Hindlimb muscle (tissue), 1 donor: ENCODE results near the gene GABRP. TPM values are rescaled to one million over a fixed set of nuclear protein-coding genes. Genes with fewer than 3 reads are reported as not detected.
"Not testable (repeated sequence)": the region's sequence is repeated elsewhere in the genome, so short reads cannot be mapped to it uniquely, and the experiment has no call there.

Experiments
- DNase-seq: peaks from one replicate; pipeline ENCODE4 v3.0.0-alpha.2; 2013
- polyA plus RNA-seq: library from polyadenylated mRNA; unstranded; fragments of 120-200 nt; gene quantifications from one replicate; pipeline ENCODE4 v1.2.1, GENCODE V29; 2013; ENCODE audit not compliant: insufficient read length

GABRP gene
- polyA plus RNA-seq, 1 donor: 0.67 TPM

GRCh38 chr5:170755679-170756456 is 27.7 kb upstream of the GABRP start:
- no peak for DNase-seq

- no peak for DNase-seq
Observed at GRCh38 chr5:170756691-170757090, 26.8 kb upstream of the GABRP start.

GRCh38 chr5:170757182-170757601 is 26.3 kb upstream of the GABRP start:
- no peak for DNase-seq

GRCh38 chr5:170757669-170758068 is 25.9 kb upstream of the GABRP start:
- no peak for DNase-seq

- DNase-seq: no peak
Observed at GRCh38 chr5:170758481-170758880, 25.0 kb upstream of the GABRP start.

DNA sequence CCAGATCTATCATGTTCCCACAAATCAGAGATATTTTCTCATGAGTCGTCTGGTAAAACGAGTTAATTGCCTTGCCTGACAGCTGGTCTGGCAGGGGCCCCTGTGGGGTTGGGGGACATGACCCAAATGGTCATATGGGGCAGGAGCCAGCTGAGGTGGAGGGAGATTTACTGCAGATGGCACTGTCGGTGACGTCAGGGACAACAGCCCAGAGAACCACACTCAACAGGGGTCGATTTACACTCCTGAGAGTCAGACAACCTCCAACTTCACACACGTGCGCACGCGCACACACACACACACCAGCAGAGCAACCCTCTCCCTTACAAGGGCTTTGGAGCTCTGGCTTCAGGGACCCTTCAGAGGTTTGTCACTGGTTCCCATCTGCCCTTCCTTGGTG is 23.4 kb upstream of the GABRP start:
- no peak for DNase-seq

DNA sequence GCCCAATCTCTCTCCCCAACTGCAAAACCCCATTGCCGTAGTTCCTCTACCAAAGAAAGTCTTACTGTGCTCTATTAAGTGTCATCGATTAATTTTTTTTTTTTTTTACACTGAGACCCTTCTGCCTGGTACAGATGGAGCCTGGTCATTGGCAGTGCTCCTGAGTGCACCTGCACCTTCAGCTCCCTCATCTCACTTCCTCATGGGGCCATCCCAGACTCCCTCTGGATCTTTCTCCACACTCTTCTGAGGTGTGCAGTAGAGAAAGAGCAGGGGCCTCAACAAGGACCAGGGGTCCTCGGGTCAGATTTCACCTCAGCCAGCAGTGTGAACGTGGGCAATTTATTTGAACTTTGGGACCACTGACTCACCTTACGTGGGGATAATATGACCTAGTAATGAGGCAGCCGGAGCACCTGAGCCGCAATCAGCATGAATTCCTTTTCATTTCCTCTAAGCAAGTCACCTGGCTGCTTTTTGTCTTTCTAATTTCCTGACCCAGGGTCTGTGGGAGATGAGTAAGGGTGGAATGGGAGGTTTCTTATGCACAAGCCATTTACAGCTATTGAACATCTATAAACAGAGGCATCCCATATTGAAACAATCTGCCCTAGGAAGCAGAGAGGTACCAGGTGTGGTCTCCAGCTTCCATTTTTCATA is 22.3 kb upstream of the GABRP start:
- no peak for DNase-seq

GRCh38 chr5:170761708-170762066 is 21.8 kb upstream of the GABRP start:
- DNase-seq: no peak

DNA sequence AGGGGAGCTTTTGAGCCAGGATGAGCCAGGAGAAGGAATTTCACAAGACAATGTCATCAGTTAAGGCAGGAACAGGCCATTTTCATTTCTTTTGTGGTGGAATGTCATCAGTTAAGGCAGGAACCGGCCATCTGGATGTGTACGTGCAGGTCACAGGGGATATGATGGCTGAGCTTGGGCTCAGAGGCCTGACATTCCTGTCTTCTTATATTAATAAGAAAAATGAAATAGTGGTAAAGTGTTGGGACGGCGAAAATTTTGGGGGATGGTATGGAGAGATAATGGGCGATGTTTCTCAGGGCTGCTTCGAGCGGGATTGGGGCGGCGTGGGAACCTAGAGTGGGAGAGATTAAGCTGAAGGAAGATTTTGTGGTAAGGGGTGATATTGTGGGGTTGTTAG is 21.2 kb upstream of the GABRP start:
- DNase-seq: not testable (repeated sequence)

DNA sequence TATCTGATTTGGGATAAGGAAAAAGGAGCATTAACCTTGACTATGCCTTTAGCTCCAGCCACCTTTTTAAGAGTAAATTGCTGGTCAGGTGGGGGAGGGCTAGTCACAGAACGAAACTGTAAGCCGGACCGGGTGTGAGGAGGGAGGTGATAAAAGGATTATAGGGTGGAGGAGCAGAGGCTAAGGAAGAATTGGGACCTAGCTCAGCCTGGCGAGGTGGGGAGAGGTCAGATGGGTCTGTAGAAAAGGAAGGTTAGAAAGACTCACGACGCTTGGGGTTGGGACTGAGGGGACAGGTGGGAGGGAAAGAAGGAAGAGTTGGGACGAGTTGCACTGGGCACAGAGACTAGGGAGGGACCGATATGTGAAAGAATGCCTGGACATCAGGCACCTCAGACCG is 17.7 kb upstream of the GABRP start:
- DNase-seq: not testable (repeated sequence)

DNA sequence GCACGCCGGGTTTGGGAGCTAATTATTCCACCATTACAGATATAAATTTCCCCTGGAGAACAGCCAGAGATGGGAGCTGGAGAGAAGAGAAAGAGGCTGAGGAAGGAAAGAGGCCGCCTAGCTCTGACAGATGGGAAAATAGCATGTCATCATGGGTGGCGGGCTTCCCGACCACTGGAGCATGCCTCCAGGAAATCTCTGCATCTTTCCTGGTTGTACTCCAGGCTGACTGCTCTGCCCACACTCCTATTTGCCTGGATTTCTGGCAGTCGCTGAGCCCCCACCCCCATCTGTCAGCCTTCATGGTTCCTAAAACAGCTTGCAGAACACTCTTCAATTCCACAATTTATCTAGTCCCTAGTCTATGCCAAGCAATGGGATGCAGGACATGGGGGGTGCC is 14.3 kb upstream of the GABRP start:
- peak; percentile 56 for DNase-seq

DNA sequence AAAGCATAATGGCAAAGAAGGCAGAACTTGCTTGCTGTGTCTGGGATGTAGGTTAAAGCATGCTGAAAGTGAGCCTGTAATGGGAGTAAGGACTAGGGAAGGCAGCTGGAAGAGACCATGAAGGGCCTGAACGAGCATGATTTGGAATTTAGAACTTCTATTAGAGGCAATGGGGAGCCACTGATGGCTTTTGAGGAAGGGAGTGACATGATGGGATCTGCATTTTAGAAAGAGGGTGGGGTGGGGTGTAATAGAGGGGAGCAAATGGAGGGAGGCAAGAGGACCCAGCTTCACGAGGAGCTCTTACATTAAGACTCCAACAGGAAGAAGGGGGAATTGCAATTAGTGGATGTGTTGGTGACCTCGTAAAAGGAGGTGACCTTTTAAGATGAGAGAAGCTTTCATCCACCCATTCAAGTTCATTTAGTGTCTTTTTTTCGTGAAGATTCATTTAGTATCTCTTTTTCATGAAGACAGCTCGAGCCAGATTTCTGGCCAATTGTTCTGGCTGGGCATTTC is 13.6 kb upstream of the GABRP start:
- no peak for DNase-seq

DNA sequence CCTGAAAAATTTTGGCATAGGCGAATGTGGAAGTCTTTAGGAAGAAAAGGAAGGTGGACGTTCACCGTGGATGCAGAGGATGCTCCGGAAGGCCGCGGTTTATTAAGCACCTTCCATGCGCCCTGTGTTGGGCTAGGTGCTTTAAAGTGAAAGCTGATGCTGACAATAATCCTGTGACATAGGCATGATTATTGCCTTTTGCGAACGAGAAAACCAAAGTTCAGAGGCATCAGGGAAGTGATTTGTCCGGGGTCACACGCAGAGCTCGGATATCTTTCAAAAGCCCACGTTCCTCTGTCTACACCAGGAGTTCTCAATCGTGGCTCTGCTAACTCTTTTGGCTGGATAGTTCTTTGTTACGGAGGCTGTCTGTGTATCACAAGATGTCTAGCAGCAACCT is 12.0 kb upstream of the GABRP start:
- no peak for DNase-seq

DNA sequence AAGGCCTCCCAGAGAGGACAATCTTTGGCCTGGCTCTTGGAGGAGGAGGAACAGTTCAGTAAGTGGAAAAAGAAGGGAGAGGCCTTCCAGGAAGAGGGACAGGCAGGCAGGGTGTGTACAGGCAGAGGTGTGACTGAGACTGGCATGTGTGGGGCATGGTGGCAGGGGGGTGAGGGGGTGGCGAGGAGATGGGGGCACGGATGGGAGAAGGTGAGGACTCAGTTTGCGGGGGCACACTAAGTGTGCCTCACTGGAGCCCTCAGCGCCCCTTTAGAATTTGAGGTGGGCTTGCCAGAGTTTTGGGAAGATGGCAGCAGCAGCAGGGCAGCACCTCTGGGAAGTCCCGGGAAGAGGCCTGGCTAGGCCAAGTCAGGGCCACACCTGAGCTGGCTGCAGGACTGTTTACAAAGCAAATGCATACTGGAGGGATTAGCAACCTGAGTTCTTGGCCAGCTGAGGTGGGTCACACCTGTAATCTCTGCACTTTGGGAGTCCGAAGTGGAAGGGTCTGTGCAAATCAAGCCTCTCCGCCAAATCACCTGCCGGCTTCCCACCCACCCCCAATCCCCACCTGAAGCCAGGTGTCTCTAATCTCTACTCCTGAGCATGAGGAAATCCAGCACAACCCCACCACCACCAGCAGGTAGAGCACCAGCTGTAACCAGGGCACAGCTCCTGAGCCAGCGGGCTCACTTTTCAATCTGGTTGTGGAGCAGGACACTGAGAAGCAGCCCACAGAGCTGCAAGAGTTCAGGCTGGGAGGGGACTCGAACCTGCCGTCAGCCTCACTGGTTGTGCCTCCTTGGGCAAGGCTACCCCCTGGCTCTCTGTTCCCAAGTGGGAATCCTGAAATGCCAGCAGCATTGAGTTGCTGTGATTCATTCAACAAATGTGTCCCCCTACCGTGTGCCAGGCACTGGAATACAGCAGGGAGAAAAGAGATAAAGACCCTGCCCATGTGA is 10.2 kb upstream of the GABRP start:
- no peak for DNase-seq

- no peak for DNase-seq
Observed at GRCh38 chr5:170774831-170775230, 8.7 kb upstream of the GABRP start.

- DNase-seq: no peak
Observed at GRCh38 chr5:170781946-170782345, 1.6 kb upstream of the GABRP start.

GRCh38 chr5:170782438-170782837 is 1.1 kb upstream of the GABRP start:
- no peak for DNase-seq

DNA sequence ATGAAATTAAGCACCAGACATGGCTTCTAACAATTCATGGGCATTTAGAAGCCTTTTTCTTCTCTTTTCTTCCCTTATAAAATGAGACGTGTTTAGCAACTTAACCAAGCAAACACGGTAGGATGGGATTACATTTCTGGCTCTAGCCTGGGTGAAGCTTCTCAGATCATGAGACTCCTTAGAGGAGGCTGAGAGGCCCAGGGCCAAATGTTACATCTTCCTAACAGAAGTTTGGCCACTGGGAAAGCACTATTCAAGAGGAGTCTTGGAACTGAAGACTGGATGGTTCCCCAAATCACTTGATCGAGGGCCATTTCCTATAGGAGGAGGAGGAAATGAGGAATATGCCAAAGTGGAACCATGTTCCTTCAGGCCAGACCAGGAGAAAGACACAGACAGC is 1.9 kb downstream of the GABRP start:
- peak; percentile 31 for DNase-seq

DNA sequence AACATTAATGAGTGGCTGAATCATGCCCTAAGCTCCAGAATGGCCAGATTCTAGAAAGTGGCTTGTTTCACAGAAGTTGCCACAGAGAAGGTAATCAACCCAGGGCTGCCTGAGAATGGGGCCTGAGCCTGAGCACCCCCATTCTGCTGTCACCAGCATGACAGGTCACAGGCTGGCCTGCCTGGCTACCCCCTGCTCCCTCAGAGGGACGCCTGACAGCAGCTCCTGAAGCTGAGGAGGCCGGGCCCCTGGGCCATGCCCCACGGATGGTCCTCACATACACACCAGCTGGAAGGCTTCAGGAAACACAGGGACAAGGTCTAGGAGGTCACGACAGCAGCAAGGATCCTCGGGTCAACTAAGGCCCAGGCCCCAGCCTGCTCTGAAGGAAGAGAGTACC is 3.7 kb downstream of the GABRP start:
- DNase-seq: no peak

- no peak for DNase-seq
Observed at GRCh38 chr5:170788626-170789304, 5.2 kb downstream of the GABRP start.

DNA sequence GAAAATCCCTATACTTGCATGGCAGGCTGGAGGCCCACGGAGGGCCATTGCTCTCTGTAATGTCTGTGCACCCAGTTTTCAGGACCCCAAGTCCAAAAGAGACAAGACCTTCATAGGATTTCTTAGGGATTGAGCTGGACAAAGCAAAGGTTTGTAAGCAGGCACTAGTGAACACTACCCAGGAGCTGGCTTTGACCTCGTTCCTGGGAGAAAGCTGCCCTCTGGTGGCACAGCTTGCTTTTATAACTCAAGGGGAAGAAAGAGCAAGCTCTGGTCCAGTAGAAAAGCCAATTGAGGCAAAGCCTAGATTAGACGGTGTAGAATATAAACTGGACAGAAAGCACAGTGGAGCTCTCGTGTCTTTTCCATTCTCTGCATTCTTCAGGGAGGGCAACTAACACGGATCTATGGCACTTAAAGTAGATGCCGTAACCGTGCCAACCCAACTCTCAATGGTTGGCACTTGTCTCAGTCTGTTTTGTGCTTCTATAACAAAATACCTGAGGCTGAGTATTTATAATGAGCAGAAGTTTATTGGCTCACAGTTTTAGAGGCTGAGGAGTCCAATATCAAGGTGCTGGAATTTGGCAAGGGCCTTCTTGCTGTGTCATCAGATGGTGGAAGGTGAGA is 7.9 kb downstream of the GABRP start:
- DNase-seq: peak; percentile 58

- DNase-seq: no peak
Observed at GRCh38 chr5:170792878-170793277, 9.4 kb downstream of the GABRP start.
